Stimulated activated CD8-positive, alpha-beta memory T cell treated with anti-CD3 and anti-CD28 coated beads, Interleukin-12 subunit alpha, Interleukin-12 subunit beta, amount 100 ng/mL, for 4 hours (primary cell): ENCODE results near the gene PAMR1.
"Not testable (repeated sequence)": the region's sequence is repeated elsewhere in the genome, so short reads cannot be mapped to it uniquely, and the experiment has no call there.

ENCODE experiments used
- DNase-seq: peaks from one replicate; pipeline ENCODE4 v3.0.0-alpha.2; 2020; ENCODE audit warnings: low read depth

PAMR1 gene

DNA sequence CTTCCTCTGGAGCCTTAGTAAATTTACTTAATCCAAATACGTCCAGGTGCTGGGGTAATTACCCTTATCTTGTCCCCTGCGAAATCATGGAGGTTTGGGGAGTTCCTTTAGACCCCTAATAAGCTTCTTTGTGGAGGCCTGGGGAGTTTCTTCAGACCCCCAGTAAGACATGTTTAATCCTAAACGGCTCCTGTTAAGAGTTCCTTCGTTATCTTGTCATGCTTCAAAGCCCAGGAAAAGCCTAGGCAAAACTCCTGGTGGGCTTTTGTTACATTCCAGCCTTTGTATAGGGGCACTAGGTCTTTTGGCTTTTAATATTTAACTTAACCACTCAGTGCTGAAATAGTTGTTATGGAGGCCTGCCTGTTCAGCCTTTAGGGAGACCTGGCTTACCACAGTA, 18.1 kb upstream of the PAMR1 start:
- DNase-seq = no peak

DNA sequence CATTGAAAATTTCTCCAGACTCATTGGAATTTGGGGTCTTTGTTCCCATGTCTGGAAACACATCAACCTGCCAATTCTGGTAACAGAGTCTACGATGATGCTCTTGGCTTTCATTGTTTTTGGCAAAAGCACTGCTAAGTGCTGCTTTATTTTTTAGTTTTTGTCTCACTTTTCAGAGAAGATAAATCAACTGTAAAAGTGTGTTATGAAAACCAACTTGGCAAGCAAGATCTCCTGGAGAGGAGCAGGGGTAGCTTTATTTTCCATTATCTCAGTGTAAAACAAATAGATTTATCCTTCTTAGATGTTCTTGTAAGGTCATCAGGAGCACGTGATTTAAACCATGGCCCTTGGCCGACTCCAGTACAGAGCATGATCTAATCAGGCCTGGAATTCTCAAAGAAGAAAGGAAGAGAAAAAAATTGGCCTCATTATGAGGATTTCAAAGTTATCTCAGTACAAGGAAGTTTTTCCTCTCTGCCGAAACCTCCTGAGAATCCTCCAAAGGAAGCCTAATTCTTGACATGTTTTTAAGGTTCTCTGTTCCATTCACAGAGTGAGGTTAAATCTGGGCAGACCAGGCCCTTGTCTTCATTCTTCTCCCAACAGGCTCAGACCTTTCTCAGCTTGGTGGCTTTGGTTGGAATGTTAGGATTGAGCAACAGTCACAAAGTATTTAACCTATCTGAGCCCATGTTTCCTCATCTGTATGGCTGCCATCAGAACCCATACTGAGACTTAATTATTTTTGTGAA, 16.4 kb upstream of the PAMR1 start:
- no peak for DNase-seq

DNA sequence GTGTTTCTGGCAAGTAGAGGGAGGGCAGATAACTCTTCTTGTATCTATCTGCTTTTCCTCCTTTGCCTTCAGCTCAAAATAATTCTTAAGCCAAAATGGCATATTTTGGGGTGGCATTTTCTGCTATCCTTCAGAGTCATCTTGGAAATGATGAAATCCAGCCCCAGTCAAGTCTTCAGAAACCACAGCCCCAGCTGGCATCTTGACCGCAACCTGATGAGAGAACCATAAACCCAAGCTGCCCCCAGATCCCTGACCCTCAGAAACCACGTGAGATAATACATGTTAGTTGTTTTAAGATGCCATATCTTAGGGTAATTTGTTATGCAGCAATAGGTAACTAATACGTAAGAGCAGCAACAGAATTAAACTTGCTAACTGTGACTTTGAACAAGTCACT, 15.1 kb upstream of the PAMR1 start:
- DNase-seq = no peak

DNA sequence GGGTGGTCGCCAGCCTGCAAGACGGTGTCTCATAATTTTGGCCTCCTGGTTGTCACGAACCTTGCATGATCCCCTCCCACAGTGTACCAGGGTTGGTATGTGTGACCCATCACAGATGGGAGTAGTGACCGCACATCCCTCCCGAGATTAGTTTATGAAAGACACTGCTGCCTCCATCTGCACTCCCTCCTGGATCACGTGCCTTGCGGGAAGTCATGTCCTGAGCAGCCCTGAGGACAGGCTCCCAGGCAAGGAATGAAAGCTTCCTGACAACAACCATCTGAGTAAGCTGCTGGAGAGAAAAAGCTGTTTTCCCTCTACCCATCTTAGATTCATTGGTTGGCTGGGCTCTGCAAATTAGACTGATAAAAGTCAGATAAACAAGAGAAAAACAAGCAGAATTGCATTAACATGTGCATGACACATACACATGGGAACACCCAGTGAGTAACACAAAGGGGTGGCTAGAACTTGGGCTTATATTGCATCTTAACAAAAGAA, 14.4 kb upstream of the PAMR1 start:
- no peak for DNase-seq

DNA sequence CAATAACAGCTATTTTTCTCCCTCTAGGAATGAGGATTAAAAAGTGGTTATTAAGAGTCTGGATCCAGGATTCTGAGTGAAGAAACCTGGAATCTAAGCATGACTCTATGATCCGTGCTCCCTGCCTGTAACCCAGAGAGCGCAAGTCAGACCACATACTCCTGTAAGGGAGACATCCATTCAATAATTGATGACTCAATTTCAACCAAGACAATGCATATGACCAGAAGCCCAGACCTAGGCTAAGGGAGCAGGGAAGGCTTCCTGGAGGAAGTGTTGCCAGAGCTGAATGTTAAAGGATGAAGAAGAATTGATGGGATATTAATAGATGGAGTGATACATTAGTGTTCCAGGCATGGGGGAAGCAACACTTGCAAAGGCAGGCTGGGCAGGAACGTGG, 13.8 kb upstream of the PAMR1 start:
- DNase-seq = no peak

DNA sequence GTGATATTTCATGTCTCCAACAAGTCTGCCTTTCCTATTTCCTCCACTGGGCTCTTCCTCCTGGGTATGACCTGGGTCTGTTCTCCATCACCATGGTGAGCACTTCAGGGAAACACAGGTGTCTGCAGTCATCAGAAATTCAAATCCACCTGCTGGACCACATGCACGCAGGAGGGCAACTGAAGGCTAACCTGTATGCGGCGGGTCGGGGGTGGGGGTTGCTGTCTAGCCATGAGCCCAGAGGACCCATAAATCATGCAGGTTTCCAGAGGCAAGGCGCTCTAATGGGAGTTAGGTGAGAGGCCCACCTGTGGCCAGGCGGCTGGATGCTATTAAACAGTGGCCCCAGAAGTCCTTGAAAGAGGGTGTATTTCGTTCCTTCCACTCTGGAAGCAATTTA, 11.1 kb upstream of the PAMR1 start:
- no peak for DNase-seq

DNA sequence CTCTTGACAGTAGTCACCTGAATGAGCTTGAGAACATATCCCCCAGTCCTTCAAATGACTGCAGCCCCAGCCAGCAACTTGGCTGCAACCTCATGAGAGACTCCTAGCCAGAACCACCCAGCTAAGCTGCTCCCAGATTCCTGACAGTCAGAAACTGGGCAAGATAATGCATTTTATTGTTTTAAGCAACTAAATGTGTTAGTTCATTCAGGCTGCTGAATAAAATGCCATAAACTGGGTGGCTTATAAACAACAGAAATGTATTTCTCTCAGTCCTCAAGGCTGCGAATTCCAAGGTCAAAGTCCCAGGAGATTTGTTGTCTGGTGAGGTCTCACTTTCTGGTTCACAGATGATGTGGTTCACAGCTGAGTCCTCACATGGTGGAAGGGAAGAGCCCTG, 5.8 kb upstream of the PAMR1 start:
- no peak for DNase-seq

DNA sequence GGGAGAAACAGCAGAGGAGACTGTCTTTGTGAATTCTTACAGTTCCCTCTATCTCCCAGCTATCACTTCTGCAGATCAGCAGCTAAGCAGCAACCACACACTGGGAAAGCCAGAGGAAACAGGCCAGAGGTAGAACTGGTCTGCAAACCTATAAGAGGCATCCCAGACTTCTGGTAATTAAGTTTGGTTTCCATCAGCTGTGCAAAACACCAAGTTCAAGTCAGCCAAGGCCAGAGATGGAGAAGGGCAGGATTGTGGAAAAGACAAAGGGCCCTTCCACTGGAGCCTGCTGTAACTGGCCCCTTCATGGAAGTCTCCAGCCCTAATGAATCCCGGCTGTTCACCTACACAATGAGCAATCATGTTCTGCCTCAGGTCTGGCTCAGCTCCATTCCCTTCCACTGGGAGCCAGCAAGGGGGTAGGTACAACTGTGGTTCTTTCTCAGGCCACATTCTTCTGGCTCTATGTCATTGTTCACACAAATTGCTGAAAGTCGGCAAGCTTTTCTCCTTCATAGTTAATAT, 4.6 kb upstream of the PAMR1 start:
- DNase-seq = no peak

DNA sequence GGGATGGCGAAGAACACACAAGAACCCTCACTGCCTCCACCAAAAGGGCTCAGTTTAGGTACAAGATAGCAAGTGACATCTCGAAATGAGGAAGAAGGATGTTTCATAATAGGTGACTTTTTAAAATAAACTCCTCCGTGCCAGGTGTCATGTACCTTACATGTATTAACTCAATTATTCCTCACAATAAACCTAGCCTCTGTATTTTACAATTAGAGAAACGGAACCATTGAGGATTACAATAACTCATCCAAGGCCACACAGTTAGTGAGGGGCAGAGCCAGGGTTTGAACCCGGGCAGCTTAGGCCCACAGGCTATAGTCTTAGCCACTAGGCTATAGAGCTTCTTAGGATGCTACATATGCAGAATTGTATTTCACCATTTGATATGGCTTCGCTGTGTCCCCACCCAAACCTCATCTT, 965 bp upstream of the PAMR1 start:
- DNase-seq = no peak

DNA sequence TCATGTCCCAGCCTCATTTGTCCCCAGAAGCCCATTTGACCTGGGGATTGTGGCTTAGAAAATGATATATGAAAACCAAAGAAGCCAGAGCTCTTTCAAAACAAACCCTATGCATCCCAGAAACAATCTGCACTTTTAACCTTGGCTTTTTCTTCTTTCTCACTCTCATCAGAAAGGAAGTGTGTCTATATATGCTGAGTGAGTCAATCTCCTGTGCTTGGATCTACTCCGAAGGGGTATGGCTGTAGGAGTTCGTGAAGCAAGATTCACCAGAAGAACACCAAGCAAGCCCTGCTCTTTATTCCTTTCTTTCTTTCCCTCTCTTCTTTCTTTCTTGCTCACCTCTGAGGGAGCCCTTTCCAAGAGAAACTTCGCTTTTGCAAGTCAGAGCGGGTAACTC, 636 bp downstream of the PAMR1 start:
- DNase-seq = no peak

DNA sequence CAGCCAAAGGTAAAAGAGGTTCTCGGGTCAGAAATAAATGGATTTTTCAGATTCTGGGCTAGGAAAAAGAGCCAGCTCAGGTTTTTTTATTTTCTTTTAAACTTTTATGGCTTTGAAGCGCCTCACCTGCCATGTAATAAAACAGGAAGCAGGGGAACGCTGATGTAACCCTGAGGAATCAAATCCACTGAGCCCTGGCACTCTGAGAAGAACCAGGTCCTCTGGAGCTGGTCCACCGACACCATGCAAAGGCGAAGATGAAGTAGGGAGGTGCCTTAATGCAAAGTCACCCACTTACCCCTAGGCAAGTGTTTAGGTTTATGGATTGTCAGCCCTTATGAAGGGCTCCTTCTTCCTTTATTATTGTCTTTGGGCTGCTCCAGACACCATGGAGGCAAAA, 1.6 kb downstream of the PAMR1 start:
- DNase-seq = no peak

DNA sequence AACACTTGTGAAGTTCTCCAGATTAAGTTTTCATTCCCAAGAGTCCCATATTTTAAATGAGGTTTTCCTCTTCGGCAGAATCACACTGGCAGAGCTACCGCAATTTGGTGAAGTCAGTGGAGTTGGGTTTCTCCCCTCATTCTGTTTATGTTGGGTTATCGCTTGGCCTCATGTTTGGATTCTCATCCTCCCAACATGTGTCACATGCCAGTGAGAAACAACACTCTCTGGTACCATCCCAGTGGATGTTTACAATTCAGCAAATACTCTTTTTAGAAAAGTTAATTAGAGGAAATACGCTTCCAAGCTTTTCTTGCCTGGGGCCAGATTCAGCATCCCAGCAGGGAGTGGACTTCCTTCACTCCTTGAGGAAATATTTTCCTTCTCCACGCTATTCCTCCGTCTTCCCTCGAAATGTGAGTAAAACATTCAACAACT, 2.1 kb downstream of the PAMR1 start:
- no peak for DNase-seq

DNA sequence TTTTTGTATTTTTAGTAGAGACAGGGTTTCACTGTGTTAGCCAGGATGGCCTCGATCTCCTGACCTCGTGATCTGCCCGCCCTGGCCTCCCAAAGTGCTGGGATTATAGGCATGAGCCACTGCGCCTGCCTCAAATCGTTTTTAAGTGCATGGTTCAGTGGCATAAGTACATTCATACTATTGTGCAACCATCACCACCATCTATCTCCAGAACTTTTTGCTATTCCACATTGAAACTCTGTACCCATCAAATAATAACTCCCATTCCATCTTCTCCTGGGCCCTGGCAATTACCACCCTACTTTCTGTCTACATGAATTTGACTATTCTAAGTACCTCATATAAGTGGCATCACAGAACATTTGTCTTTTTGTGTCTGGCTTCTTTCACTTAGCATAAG, 3.3 kb downstream of the PAMR1 start:
- not testable (repeated sequence) for DNase-seq

DNA sequence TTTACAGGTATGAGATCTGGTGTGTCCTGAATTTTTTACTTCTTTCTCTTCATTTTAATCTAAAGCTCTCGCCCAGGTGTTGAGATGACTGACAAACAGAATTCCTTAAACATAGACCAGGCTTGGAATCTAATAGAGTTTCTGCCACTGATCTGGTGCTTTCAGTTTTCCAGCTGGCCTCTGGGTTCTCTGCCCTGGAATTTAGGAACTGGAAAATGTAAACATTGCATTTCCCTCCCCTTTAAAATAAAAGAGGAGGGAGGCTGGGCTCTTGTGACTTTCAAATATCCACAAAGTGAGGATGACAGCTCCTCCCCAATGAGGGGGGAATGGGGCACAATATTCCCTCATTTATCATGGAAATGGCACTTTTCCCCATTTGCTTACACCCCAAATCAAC, 5.0 kb downstream of the PAMR1 start:
- no peak for DNase-seq

DNA sequence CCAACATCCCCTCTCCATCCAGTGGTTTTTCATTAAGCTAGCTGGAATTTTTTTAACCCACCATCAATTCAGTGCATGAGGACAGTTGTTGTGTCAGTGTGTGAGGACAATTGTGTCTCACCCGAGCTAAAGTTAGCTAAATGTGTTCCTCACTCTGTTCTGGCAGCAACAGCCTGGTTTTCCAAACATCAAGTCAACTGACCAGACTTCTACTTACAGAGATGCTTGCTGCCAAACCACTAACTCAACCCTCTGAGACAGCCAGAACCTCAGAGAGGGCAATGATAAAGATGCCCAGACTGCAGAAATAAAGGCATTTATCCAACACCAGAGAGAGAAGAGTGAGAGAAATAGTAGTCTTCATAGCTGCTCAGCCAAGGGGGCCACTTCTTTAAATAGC, 6.7 kb downstream of the PAMR1 start:
- DNase-seq = no peak

DNA sequence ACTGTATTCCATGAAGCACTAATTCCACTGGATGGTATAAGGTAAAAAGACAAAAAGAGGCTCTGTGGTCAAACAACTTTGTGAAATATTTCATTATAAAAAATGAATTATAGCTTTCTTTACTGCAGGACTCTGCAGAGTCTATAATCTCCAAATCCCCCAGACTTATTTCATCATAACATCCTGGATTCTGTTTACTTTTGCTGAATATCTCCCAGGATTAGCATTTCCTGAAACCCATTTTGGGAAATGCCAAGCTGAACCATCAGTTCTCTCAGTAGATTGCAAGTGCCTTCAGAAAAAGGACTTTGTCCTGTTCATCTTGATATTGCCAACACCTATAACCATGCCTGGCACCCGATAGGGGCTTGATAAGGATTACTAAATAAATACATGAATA, 7.9 kb downstream of the PAMR1 start:
- DNase-seq = no peak

DNA sequence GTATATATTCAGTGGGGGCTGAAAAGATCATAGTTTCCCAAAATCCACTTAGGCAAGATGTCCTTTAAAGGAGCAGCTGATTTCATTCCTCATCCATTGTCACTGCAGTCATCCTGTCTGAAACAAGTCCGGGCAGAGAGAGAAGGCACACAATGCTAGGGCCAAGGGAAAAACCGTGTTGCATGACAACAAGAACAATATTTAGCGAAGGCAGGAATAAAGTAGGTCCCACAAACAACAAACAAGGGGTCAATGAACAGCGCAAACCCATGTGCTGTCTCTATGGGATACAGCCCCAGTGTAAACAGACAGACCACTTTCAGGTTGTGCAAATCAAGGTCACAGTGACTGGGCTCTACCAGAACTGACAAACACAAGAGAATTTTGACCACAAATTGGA, 9.0 kb downstream of the PAMR1 start:
- no peak for DNase-seq

DNA sequence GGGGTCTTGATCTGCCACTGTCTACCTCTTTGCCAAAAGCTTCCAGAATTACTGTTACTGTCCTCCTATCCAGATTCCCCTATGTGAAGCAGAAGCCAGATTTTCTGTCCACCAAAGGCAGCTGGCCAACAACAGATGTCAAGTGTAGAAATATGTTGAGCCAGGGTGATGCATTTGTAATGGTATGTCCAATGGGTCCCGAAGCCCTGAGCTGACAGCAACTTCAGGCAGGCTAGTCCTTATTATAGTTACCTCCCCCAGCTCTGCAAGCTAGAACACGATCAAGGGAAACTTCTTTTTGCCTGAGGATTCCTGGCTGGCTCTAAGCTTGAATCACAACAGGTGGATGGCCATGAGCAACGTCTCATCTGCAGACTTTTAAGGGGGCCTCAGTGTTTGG, 10.2 kb downstream of the PAMR1 start:
- no peak for DNase-seq

DNA sequence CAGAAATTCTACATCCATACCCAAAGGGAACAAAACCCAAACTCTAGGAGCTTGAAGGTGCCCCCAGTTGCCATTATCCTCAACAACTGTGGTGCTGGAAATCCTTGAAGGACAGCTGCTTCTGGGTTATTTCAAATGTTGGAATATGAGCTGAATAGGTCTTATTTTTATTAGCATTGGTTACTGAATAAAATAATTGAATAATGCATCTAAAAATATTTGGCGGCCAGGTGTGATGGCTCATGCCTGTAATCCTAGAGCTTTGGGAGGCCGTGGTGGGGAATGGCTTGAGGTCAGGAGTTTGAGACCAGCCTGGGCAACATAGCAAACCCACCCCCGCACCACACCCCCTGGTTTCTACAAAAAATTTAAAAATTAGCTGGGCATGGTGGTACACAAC, 10.9 kb downstream of the PAMR1 start:
- no peak for DNase-seq

DNA sequence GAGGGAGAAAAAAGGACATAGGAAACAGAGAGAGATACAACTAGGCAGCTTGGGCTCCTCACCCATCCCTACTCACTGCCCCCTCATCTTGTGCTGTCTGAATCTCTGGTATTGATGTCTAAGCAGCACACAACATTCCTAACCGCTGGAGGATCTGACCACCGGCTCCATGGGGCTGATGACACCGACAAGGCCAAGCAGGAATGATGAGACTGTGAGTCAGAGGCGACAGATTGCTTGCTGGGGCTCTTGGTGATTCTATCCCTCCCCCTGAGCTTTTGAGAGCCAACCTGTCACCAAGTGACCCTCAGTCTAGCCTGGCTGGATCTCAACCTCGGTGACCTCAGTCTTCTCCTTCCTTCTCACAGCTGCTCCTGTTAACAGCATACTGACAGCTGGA, 13.8 kb downstream of the PAMR1 start:
- no peak for DNase-seq

DNA sequence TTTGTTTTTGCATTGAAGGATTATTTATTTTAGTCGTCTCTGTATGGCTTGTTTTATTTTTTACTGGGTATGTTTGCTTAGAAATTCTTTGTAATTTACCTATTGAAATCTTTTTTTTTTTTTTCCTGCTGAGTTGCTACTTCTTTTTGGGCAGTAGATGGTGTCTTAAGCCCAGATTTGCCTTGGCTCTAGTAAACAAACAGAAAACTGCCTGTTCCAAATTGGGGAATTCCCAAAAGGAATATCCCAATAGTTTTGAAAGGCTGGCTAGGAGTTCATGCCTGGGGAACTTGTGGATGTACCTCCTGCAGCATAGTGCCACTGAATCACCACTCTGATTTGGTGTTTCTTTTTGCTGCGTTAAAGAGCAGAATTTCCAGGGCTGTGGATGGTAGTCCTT, 17.7 kb downstream of the PAMR1 start:
- no peak for DNase-seq

DNA sequence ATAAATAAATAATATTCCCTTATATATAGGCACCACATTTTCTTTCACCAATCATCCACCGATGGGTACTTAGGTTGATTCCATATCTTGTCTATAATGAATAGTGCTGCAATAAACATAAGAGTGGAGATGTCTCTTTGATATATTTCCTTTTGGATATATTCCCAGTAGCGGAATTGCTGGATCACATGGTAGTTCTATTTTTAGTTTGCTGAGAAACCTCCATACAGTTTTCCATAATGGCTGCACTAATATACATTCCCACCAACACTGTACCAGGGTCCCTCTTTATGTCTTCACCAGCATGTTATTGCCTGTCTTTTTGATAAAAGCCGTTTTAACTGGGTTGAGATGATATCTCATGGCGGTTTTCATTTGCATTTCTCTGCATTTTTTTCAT, 23.6 kb downstream of the PAMR1 start:
- no peak for DNase-seq

DNA sequence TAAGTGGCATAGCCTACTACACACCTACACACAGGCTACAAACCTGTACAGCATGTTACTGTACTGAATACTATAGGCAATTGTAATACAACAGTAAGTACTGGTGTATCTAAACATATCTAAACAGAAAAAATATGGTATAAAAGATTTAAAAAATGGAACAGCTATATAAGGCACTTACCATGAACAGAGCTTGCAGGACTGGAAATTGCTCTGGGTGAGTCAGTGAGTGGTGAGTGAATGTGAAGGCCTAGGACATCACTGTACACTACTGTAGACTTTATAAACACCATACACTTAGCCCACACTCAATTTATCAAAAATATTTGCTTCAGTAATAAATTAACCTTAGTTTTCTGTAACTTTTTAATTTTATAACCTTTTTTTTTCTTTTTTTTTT, 24.7 kb downstream of the PAMR1 start:
- no peak for DNase-seq

DNA sequence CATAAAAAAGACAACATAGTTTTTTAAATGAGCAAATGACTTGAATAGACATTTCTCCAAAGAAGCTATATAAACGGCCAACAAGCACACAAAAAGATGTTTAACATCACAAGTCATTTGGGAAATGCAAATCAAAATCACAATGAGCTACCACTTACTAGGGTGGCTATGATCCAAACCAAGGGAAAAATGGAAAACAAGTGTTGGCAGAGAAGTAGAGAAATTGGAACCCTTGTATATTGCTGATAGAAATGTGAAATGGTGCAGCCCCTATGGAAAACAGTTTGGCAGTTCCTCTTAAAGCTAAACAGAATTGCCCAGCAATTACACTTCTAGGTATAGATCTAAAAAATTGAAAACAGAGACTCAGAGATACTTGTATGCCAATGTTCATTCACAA, 29.0 kb downstream of the PAMR1 start:
- no peak for DNase-seq
